ENCODE results near the gene COL23A1. TPM values are rescaled to one million over a fixed set of nuclear protein-coding genes. Genes with fewer than 3 reads are reported as not detected.

COL23A1 gene
- total RNA-seq, 1 donor from 2014 or later: 20.4 TPM

DNA sequence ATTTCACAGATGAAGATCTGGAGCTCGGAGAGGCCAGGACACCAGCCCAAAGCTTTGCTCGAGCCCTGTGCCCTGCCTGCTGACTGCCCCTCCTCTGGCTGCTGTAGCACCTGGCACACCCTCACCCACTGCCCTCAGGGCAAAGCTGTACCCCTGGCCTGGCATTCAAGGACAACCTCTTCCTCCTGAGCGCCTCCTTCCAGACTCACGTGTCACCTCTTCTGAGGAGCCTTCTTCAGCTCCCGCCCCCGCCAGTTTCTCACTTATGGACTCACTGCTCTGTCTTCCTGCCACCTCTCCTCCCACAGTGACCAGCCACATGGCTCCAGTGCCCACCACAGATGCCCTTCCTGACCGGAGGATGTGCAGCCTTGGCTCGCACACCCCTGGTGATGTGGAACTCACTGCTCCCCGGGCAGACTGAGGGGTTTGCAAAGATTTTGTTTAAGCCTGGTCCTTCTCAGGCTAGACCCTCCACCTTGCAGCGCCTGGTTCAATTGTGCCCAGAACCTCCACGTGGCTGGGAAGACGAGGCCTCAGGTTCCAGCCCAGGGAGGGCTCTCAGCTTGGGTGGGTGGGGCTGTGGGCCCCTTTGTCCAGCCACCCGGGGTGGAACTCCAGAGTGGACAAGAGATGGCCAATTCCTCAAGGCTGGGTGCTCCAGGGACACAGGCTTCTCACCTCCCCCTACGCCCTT lies 311.0 kb downstream of the COL23A1 start:
- no peak for DNase-seq
- ATAC-seq: no peak
- intact Hi-C loops (cut with micrococcal nuclease): no loop called here

DNA sequence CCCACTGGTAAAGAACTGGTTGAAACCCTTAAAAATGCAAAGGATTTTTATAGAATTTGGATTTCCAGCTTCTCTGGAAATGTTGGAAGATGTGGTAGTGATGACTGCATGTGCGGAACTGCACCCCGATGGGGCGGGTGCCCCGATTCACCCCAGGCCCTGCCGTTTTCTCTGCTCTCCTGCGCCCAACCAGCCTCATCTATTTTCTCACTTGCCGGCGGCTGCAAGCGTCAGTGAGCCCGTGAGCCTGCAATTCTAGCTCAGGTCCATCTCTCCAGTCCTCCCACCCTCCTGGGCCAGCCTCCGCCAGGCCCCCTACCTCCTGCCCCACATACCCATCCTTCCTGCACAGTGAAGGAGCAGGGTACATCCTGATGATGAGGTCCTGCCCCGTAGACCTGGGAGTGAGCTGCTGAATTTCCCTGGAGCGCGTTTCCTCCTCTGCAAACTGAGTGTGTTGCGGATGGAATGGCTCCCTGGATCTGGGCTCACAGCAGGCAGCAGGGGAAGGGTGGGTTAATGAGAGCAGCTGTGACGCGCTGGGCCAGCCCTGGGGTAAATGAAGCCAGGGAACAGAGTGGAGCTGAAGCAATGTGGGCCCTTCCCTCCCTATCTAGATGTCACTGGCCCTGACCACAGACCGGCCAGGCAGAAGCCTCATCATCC lies 311.7 kb downstream of the COL23A1 start:
- intact Hi-C loops (cut with micrococcal nuclease): no loop called here
- ATAC-seq (no peak), DNase-seq (no peak)

DNA sequence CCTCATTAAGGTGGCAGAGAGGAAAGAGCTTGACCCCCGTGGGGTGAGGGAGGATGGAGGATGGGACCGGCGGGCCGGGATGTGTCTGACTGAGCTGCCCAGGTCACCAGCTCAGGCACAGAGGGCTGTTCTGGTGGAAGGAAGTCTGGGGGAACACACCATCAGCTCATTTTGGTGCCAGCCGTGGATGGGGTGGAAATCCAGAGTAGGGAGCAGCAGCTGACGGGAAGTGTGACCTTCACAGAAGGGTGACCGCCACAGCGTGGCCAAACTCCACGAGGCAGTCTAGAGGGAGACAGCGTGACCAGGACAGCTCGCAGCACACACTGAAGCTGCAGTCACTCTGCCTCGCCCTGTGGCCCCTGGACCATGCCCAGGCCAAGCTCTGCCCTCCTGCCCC lies 312.3 kb downstream of the COL23A1 start:
- ATAC-seq (peak; percentile 4), DNase-seq (no peak)
- intact Hi-C loops (cut with micrococcal nuclease): no loop called here

DNA sequence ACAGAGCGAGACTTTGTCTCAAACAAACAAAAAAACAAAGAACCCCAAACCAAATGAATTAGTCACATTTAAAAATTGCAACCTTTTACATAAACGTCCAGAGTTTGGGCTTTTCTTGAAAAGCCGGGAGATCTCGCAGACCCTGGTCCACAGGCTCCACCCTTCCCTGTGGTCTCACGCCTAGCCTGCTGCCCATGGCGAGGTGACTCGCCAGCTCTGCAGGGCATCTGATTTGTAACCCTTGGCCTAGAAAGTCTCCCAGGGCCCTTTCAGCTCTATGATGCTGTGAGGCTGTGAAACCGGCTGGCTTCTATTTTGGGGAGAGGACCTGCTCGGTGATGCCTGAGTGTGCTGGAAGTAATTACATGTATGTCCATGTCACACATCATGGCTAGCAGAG lies 312.8 kb downstream of the COL23A1 start:
- intact Hi-C loops (cut with micrococcal nuclease): no loop called here
- ATAC-seq (no peak), DNase-seq (no peak)

DNA sequence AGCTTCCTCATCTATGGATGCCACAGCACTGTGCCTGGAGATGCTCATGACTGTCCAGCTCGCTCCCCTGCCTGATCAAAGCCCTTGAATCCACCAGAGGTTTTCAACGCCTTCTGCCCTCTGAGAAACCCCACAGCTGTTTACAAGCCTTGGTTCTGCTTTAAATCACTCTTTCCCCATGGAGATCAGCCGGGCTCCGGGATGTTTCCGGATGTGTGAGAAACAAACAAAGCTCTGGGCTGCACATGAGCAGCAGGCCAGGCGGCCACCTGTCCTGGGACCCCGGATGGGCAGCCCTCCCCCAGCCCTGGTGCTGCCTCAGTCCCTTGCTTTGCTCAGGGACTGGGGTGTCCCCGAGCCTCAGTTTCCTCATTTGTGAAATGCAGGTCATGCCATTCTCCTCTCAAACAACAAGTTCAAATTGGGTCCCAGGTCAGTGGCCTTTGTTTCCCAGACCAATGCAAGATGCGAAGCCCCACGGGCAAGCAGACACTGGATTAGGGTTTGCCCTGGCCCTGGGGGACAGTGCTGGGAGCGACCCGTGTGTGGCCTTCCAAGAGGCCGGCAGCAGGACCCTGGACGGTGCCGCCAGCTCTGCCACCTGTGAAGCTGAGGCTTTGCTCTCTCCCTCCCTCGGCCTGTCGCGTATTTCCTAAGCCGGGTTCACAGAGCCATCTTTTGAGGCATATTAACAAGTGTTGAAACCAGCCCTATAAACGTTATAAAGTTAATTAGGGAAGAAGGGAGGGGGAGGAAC lies 315.2 kb downstream of the COL23A1 start:
- ATAC-seq (no peak), DNase-seq (no peak)
- intact Hi-C loops (cut with micrococcal nuclease): no loop called here

DNA sequence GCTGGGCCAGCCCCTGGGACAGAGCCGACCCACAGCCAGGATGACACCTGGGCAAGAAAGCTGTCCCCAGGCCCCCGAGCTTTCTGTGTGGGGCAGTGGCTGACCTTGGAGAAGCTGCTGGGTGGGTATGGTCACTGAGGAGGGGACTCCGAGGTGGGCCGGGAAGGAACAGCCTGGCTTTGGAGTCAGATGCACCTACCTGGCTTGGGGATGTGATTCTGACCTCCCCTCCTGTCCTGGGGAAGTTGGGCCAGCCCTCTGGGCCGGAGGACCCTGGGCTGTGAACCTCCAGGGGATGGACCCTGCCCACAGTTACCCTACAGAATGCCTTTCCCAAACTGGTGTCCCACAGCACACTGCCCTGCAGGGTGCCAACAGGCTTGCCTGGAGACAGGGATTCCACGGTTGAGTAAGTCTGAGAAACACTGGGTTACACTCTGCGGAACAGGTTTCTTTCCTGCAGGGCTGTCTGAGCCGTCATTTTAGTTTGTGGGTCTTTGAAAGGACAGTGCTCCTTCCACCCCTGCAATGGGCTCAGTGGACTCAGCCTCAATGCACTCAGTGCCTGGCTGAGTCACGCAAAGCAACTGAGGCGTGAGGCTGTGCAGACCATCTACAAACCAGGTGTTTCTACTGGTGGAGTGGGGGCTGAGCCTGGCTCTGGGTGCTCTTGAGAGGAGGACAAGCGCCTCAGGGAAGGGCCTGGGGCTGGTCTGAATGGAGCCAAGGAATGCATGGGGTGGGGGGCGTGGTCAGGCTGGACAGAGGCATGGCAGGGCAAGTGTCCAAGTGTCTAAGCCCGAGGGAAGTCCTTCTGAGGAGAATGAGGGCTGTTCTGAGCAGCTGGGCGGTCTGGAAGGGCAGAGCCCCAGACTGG lies 316.3 kb downstream of the COL23A1 start:
- DNase-seq (no peak), ATAC-seq (peak; percentile 22)
- intact Hi-C loops (cut with micrococcal nuclease): no loop called here

DNA sequence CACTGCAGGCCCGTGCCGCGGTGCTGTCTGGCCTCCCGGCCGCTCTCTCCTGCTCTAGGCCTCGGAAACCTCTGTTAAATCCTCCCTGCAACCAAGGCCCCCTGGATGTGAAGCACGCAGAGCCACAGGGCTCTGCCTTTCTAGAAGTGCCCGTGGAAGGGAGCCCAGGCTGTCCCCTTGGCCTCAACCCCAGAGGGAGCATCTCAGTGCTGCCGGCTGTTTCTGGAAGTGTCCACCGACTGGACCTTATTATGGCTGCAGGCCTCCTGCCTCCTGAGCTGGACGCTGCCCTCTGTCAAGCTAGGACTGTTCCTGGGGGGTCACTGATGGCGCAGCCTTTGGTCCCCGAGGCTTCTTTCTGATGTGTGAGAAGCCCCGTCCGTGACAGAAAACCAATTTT lies 317.2 kb downstream of the COL23A1 start:
- intact Hi-C loops (cut with micrococcal nuclease): no loop called here
- DNase-seq (no peak), ATAC-seq (no peak)

DNA sequence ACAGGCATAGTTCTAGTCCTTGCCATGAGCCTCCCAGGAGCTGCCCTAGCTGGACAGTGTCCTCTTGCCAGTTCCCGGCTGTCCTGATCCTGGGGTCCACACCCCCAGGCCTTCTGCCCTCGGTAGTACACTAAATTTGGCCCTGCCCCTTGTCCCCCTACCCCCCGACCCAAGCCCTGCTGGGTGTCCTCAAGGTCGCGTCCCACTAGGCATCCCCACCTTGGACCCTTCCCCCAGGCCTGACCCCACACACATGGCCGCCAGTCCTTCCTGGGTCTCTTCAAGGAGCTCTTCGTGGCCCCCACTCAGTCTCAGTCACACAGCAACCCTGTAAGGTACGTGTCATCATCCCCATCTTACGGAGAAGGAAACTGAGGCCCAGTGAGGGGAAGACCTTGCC lies 317.6 kb downstream of the COL23A1 start:
- intact Hi-C loops (cut with micrococcal nuclease): no loop called here
- DNase-seq (no peak), ATAC-seq (no peak)

DNA sequence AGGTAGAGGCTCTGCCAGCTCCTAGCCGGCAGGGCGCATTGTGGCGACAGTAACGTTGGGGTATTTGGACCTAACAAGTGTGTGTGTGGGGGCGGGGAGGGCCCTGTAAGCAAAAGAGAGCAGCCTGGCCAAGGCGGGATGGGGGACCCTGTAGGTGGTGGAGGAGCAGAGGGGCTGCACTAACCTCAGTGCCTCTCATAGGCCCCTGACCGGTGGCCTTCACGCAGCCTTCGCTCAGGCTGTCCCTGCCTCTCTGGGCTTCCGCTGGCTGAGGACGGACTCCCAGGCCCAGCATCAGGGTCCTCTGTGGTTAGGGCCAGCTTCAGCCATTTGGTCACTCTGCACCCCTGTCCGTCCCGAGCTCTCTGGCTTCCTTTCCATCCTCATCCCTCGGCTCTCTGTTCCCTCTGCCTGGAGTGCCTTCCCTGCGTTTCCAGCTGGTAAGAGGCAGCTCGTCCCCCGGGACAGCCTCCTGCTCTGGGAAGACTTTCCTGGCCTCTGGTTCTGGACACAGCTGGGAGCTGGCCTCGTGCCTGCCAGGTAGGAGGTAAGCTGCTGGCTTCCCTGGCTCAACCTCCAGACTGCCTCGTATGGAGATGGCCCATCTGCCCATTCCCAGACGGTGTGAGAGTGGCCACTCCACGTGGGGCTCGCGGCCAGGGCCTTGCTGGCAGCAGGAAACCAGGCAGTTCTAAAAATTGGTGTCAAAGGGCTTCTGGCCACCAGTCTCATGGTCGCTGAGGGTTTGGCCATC lies 318.3 kb downstream of the COL23A1 start:
- intact Hi-C loops (cut with micrococcal nuclease): no loop called here
- ATAC-seq: no peak

DNA sequence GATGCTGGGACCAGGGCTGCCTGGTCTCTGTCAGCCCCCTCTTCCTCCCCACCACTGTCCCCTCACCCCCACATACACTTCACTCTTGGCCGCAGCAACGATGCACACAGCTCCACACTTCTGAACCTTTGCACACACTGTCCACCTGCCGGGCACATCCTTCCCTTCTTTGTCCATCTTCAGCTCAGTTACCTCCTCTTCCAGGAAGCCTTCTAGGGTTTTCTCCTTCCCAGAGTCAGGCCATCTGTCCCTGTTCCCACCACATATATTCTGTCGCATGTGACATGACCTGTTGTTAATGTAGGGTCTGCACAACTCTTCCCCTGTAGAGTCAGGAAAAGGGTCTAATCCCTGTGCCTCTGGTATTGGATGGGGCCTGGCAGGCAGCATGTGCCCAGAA lies 319.0 kb downstream of the COL23A1 start:
- no peak for ATAC-seq
- intact Hi-C loops (cut with micrococcal nuclease): no loop called here
- no peak for DNase-seq

More for the DNA sequence above, 318.3 kb downstream of the COL23A1 start:
- DNase-seq: no peak

DNA sequence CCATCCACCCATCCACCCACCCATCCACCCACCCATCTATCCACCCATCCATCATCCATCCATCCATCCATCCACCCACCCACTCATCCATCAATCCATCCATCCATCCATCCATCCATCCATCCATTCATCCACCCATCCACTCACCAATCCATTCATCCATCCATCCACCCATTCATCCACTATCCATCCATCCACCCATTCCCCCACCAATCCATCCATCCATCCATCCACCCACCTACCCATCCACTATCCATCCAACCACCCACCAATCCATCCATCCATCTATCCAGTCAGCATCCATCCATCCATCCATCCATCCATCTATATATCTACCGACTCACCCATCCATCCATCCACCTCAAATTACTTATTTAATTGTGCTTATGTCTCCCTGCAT lies 320.7 kb downstream of the COL23A1 start:
- ATAC-seq (no peak), DNase-seq (no peak)
- intact Hi-C loops (cut with micrococcal nuclease): no loop called here

DNA sequence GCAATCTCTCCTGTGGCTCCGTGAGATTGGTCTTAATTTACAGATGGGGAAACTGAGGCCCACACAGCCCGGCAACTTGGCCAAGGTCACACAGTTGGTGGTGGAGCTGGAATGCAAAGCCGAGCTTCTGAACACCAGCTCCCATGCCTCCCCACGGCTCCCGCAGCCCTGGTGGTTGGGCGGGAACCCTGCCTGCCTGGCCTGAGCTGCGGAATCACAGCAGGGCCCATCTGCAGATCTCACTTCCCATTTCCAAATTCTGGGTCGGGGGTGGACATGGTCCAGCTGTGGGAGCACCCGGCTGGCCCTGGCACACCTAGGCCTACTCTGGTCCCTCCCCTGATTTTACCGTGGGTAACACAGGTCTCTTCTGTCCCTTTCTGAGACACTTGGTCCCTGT lies 322.3 kb downstream of the COL23A1 start:
- intact Hi-C loops (cut with micrococcal nuclease): no loop called here
- DNase-seq (no peak), ATAC-seq (no peak)

DNA sequence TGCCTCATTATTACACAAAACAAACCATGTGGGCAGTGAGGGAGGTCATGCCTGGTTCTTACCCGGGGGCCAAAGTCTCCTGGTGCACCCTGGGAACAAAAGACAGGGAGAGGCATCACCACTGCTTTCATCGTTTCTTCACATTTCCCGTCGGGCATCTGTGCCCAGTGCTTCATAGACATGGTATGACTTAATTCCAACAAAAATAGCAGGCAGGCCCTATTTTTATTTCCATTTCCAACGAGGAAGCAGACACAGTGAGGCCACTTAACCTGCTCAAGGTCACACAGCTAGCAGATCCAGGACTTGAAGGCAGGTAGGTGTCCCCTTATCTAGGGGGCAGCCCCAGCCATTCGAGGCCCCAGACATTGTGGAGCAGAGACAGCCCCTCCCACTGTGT lies 322.9 kb downstream of the COL23A1 start:
- intact Hi-C loops (cut with micrococcal nuclease): no loop called here
- ATAC-seq (peak; percentile 88), DNase-seq (no peak)

DNA sequence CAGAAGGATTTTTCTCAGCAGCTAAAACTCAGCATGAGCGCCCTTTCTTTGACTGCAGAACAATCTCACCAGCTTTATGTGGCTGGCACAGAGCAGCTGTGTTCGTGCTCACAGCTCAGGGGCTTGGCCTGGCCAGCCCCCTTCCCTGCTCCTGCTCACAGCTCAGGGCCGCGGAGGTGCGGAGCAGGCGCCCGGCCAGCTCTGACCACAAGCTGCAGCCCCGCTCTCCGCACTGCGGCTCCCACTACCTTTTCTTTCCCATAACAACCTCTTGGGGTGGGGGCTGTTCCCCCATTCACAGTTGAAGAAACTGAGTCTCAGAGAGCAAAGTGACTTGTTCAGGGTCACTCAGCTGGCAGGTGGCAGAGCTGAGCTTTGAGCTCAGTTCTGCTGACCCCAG lies 323.6 kb downstream of the COL23A1 start:
- ATAC-seq (peak; percentile 10), DNase-seq (no peak)
- intact Hi-C loops (cut with micrococcal nuclease): no loop called here

DNA sequence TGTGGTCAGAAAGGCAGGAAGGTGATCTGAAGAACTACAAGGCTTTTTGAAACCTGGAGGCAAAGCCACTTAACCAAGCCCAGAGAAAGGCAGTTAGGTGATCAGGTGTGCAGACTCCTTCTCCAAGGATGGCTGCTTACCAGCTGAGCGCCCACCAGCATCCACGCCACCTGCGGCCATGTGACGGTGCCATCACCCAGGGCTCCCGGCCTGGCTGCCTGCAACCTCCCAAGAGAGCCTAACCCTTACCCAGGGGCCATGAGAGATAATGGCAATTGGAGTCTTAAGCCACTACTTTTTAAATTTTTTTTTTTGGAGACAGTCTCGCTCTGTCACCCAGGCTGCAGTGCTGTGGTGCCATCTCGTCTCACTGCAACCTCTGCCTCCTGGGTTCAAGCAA lies 324.4 kb downstream of the COL23A1 start:
- DNase-seq: no peak
- no peak for ATAC-seq

DNA sequence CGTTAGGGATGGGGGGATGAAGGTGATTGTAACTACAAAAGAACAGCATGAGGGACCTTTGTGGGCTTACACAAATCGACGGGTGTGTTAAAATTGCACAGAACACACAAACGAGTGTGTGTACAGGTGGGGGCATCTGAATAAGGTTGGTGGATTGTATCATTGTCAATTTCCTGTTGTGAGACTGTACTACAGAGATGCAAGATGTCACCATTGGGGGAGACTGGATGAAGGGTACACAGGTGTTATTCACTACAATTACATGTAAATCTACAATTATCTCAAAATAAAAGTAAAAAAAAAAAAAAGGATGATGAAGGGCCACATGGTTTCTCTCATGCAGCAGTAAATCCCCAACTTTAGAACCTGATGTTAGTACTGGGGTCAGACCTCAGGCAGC lies 326.1 kb downstream of the COL23A1 start:
- DNase-seq (no peak), ATAC-seq (no peak)
- intact Hi-C loops (cut with micrococcal nuclease): no loop called here

More for the DNA sequence above, 324.4 kb downstream of the COL23A1 start:
- intact Hi-C loops (cut with micrococcal nuclease): no loop called here

DNA sequence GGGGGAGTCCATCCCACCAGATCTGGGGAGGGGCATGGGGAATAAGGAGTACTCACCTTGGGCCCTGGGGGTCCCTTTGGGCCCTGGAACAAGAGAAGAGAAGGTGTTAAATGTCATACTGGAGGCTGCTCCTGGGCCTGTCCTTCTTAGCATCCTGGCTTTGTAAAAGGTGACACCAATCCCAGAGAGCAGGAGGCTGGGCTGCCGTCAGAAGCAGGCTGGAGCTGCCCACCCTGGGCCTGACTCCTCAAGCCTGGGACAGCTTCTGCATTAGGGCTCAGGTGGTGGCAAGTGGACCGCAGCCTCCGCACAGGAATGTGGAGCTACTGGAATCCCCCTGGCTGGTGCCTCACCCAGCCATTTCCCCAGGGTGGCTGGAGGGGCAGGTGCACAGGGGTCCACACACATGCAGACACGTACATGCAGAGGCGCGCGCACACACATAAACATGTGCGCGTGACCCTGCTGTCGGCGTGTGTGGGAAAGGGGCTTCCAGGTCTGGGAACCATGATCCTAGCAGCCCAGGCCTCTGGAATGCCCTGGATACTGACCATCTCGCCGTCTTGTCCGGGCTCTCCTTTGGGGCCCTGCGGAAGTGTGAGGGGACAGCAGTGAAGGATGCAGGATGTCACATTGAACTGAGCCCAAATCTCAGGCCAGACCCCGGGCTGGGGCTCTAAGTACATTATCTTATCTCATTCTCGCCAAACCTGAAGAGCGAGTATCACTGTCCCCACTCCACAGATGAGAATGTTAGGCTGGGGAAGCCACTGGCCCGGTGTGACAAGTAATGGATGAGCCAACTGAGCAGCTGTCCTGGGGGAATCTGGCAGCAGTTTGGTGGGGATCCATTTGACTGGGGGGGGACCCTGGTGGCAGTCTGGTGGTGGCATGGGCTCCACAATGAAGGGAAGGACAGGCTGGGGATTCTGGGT lies 328.3 kb downstream of the COL23A1 start:
- DNase-seq (no peak), ATAC-seq (no peak)
- intact Hi-C loops (cut with micrococcal nuclease): no loop called here

Measured in left ventricle myocardium superior (tissue), 1 donor.